GM23248 (cell line): ENCODE measurements around the gene CADM1. TPM values are rescaled to one million over a fixed set of nuclear protein-coding genes. Genes with fewer than 3 reads are reported as not detected.

Source experiments
- DNase-seq: peaks from one replicate; pipeline ENCODE4 v3.0.0-alpha.2; 2015
- H2AFZ ChIP-seq: fragments of 200-600 bp; sonication (generic); 2 replicates; pipeline ENCODE4 v1.6.1; 2016; ENCODE audit warnings: antibody characterized with exemption
- H3F3A ChIP-seq: fragments of 200-600 bp; sonication (generic); 2 replicates; pipeline ENCODE4 v1.6.1; 2016; ENCODE audit warnings: mild to moderate bottlenecking, antibody characterized with exemption, mixed run types; ENCODE audit not compliant: insufficient read depth
- H3K27ac ChIP-seq: fragments of 200-600 bp; sonication (generic); 2 replicates; pipeline ENCODE4 v1.5.1; 2016; ENCODE audit warnings: mild to moderate bottlenecking
- H3K27me3 ChIP-seq: fragments of 200-600 bp; sonication (generic); replicated peaks from 2 replicates; pipeline ENCODE4 v1.6.1; 2016; ENCODE audit warnings: mild to moderate bottlenecking; ENCODE audit not compliant: insufficient read depth
- H3K36me3 ChIP-seq: fragments of 200-600 bp; sonication (generic); 2 replicates; pipeline ENCODE4 v1.6.1; 2016; ENCODE audit warnings: low read depth, mild to moderate bottlenecking
- H3K4me1 ChIP-seq: fragments of 200-600 bp; sonication (generic); 2 replicates; pipeline ENCODE4 v1.6.1; 2016; ENCODE audit warnings: mild to moderate bottlenecking; ENCODE audit not compliant: insufficient read depth
- H3K4me2 ChIP-seq: fragments of 200-600 bp; sonication (generic); one replicate; pipeline ENCODE4 v1.6.1; 2016; ENCODE audit warnings: mild to moderate bottlenecking; ENCODE audit not compliant: unreplicated experiment
- H3K4me3 ChIP-seq: fragments of 200-600 bp; sonication (generic); 2 replicates; pipeline ENCODE4 v1.5.1; 2016; ENCODE audit warnings: mild to moderate bottlenecking
- H3K79me2 ChIP-seq: fragments of 200-600 bp; sonication (generic); 2 replicates; pipeline ENCODE4 v1.6.1; 2016; ENCODE audit warnings: mild to moderate bottlenecking; ENCODE audit not compliant: insufficient read depth
- H3K9ac ChIP-seq: fragments of 200-600 bp; sonication (generic); 2 replicates; pipeline ENCODE4 v1.6.1; 2016; ENCODE audit warnings: mild to moderate bottlenecking
- H3K9me2 ChIP-seq: fragments of 200-600 bp; sonication (generic); 2 replicates; pipeline ENCODE4 v1.6.1; 2016; ENCODE audit warnings: mixed run types, mild to moderate bottlenecking, moderate library complexity; ENCODE audit not compliant: insufficient read depth
- H3K9me3 ChIP-seq: fragments of 200-600 bp; sonication (generic); one replicate; pipeline ENCODE4 v1.6.1; 2017; ENCODE audit warnings: low read depth
- H4K20me1 ChIP-seq: fragments of 200-600 bp; sonication (generic); 2 replicates; pipeline ENCODE4 v1.6.0; 2016; ENCODE audit not compliant: insufficient read depth
- EZH2 ChIP-seq: fragments of 200-600 bp; sonication (generic); IDR thresholded peaks from 2 replicates; pipeline ENCODE4 v1.6.1; 2018; ENCODE audit warnings: antibody characterized with exemption, mild to moderate bottlenecking; ENCODE audit not compliant: insufficient read depth, poor library complexity, severe bottlenecking
- EZH2phosphoT487 ChIP-seq: fragments of 200-600 bp; sonication (generic); IDR thresholded peaks from 2 replicates; pipeline ENCODE4 v1.6.1; 2018; ENCODE audit warnings: antibody characterized with exemption, moderate library complexity, mild to moderate bottlenecking, low read depth; ENCODE audit not compliant: insufficient read depth
- WGBS, 2 experiments: methylation state at CpG; one replicate each; pipeline ENCODE4 v1.1.6; 2015 to 2017; ENCODE audit warnings: low lambda C conversion rate in 2 of 2, low coverage in 1 of 2; ENCODE audit errors: missing lambda C conversion rate in 2 of 2; 5-methylcytosine and 5-hydroxymethylcytosine counted together
- in situ Hi-C: fragments of 300-500 bp; cut with MboI; formaldehyde crosslinking; loops from 2 replicates; pipeline ENCODE4 v1.15.0; 2020
- polyA plus RNA-seq: library from polyadenylated mRNA; unstranded; fragments of >200 nt; fragmentation: Nextera tagmentation; extraction: Ambion mirVana; gene quantifications from 2 replicates; pipeline ENCODE4 v1.2.1, GENCODE V29; 2016
- total RNA-seq: library from RNA; depleted of rRNA; stranded (reverse); fragments of >200 nt; shearing (Covaris generic); gene quantifications from 2 replicates; pipeline ENCODE4 v1.2.3, GENCODE V29; 2014

Gene CADM1
- total and polyA plus RNA-seq, 2 experiments from 2014 or later: 0.83 to 1.4 TPM

DNA sequence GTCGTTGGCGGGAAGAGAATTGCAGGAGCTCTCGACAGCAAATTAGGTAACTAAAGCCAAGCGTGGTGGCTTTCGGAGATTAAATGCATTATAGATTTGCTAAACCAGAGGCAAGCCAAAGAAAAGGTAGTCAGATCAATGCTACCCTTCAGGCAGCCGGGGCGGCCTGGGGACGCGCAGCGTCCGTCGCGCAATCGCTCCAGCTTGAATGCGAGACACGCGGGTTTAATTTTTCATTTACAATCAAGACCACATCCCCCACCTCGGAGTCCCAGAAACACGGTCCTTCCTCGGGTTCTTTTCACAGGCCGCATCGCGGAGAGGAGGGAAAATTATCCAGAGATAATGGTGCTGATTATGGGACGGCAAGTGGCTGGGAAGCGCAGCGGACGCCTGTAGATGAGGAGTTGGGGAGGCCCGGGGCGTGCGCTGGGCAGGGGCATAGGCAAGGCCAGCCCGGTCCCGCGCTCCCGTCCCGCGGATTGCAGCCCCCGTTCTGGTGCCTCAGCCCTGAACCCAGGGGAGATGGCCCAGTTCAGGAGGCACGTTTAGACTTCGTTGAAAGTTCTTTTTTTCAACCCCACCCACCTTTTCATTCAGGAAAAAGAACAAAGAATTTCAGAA is 350.4 kb downstream of the CADM1 start:
- H3K27me3 ChIP-seq: peaks cover 9% of the 10 kb centered on the region; the same call in 1 of the 2 replicates
- no peaks in the 10 kb centered on the region for H4K20me1 ChIP-seq
- H3K4me3 ChIP-seq: no peak overlapping the region
- WGBS, 2 experiments: 84 to 86% methylated on average over 38 to 39 of the region's 39 CpGs
- H3K9me2 ChIP-seq: no peaks in the 10 kb centered on the region
- H3K9ac ChIP-seq: no peak overlapping the region
- H3F3A ChIP-seq: no peaks in the 10 kb centered on the region
- H3K36me3 ChIP-seq: no peaks in the 10 kb centered on the region
- H3K4me2 ChIP-seq: no peak overlapping the region
- no peak overlapping the region for H3K27ac ChIP-seq
- no peak for DNase-seq
- in situ Hi-C loops: no loop called here
- H2AFZ ChIP-seq: no peak overlapping the region
- H3K4me1 ChIP-seq: no peaks in the 10 kb centered on the region
- TF ChIP-seq EZH2 (no peak), EZH2phosphoT487 (no peak)
- no peaks in the 10 kb centered on the region for H3K79me2 ChIP-seq
- no peaks in the 10 kb centered on the region for H3K9me3 ChIP-seq

DNA sequence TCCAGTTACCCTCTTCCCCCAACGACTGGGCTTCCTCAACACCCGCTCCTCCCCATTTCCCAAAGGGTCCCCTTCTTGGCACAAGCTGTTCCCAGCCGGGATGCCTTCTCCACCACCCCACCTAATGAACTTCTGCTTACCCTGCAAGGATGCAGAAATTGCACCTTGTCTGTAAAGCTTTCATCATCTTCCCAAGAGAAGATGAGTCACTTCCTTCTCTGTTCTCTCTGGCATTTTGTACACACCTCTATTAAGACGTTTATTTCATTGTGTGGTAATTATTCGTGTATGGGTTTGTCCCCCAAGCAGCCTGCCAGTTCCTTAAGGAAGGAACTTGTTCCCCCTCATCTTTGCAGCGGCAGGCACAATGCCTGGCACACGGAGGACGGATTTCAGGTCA is 351.1 kb downstream of the CADM1 start:
- no peaks in the 10 kb centered on the region for H3K9me3 ChIP-seq
- H3K27ac ChIP-seq: no peak overlapping the region
- no peak overlapping the region for H3K9ac ChIP-seq
- H3K4me3 ChIP-seq: no peak overlapping the region
- WGBS, 2 experiments: 54 to 55% methylated on average over 8 of the region's 8 CpGs
- no peaks in the 10 kb centered on the region for H3K4me1 ChIP-seq
- H3K4me2 ChIP-seq: no peak overlapping the region
- H3K27me3 ChIP-seq: peaks cover 5% of the 10 kb centered on the region; the same call in 1 of the 2 replicates
- no peaks in the 10 kb centered on the region for H3K79me2 ChIP-seq
- H3K36me3 ChIP-seq: no peaks in the 10 kb centered on the region
- no peak for TF ChIP-seq EZH2
- no peak for TF ChIP-seq EZH2phosphoT487
- H2AFZ ChIP-seq: no peak overlapping the region
- no peaks in the 10 kb centered on the region for H4K20me1 ChIP-seq
- in situ Hi-C loops: no loop called here
- no peaks in the 10 kb centered on the region for H3K9me2 ChIP-seq
- peak; percentile 29 for DNase-seq
- no peaks in the 10 kb centered on the region for H3F3A ChIP-seq

GRCh38 chr11:115151010-115151409 is 353.2 kb downstream of the CADM1 start:
- H3K9me3 ChIP-seq: no peaks in the 10 kb centered on the region
- no peak overlapping the region for H3K27ac ChIP-seq
- TF ChIP-seq EZH2phosphoT487: no peak
- no peak for TF ChIP-seq EZH2
- no peak overlapping the region for H3K4me3 ChIP-seq
- WGBS, 2 experiments: 53 to 75% methylated on average over 1 of the region's 1 CpG
- H3K79me2 ChIP-seq: no peaks in the 10 kb centered on the region
- H3K9ac ChIP-seq: no peak overlapping the region
- no peaks in the 10 kb centered on the region for H3K27me3 ChIP-seq
- no peak overlapping the region for H3K4me2 ChIP-seq
- no peaks in the 10 kb centered on the region for H3K36me3 ChIP-seq
- no peaks in the 10 kb centered on the region for H4K20me1 ChIP-seq
- H3K9me2 ChIP-seq: no peaks in the 10 kb centered on the region
- H3F3A ChIP-seq: no peaks in the 10 kb centered on the region
- in situ Hi-C loops: no loop called here
- no peak for DNase-seq
- no peaks in the 10 kb centered on the region for H3K4me1 ChIP-seq
- no peak overlapping the region for H2AFZ ChIP-seq

GRCh38 chr11:115148691-115149090 is 355.5 kb downstream of the CADM1 start:
- no peak overlapping the region for H2AFZ ChIP-seq
- H3K9me2 ChIP-seq: no peaks in the 10 kb centered on the region
- no peaks in the 10 kb centered on the region for H3F3A ChIP-seq
- no peaks in the 10 kb centered on the region for H4K20me1 ChIP-seq
- H3K4me1 ChIP-seq: no peaks in the 10 kb centered on the region
- no peak overlapping the region for H3K27ac ChIP-seq
- in situ Hi-C loops: no loop called here
- H3K27me3 ChIP-seq: no peaks in the 10 kb centered on the region; the same call in 1 of the 2 replicates
- TF ChIP-seq EZH2 (no peak), EZH2phosphoT487 (no peak)
- H3K4me2 ChIP-seq: no peak overlapping the region
- DNase-seq: no peak
- H3K79me2 ChIP-seq: no peaks in the 10 kb centered on the region
- no peak overlapping the region for H3K4me3 ChIP-seq
- H3K9ac ChIP-seq: no peak overlapping the region
- no peaks in the 10 kb centered on the region for H3K9me3 ChIP-seq
- WGBS, 2 experiments: 45 to 67% methylated on average over 1 to 2 of the region's 2 CpGs
- H3K36me3 ChIP-seq: no peaks in the 10 kb centered on the region
